NOMO-1 treated with DMSO at 0.1 percent for 48 hours (cell line): ENCODE measurements around the gene ACSL1.
"Not testable (repeated sequence)": the region's sequence is repeated elsewhere in the genome, so short reads cannot be mapped to it uniquely, and the experiment has no call there.

Experiments used
- DNase-seq: peaks from one replicate; lab custom pipeline; 2025; ENCODE audit not compliant: unreplicated experiment; lab: John Stamatoyannopoulos, UW

The ACSL1 gene

GRCh38 chr4:184792950-184793555 is 32.7 kb downstream of the ACSL1 start:
- peak; percentile 89 for DNase-seq

- DNase-seq: no peak
These were observed 33.4 kb downstream of the ACSL1 start for GRCh38 chr4:184792334-184792733.

- DNase-seq: no peak
These were observed 34.9 kb downstream of the ACSL1 start for GRCh38 chr4:184790826-184791225.

- no peak for DNase-seq
These were observed 37.8 kb downstream of the ACSL1 start for GRCh38 chr4:184787766-184788503.

DNA sequence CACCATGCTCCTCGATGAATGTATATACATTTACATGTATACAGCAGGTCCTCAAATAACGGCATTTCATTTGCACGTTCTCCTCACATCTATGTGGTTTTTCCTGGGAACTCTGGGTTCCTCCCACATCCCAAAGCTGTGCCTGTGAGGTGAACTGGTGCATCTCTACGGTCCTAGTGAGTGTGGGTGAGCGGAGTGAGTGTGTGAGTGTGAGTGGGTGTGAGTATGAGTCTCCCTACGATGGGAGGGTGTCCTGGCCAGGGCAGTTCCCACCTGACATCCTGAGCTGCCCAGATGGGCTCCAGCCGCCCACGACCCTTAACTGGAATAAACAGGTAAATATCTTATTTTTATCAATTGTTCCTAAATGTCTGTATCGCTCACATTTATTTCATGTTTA is 40.0 kb downstream of the ACSL1 start:
- no peak for DNase-seq

GRCh38 chr4:184784628-184785257 is 41.0 kb downstream of the ACSL1 start:
- DNase-seq: no peak

- peak; percentile 58 for DNase-seq
These were observed 42.9 kb downstream of the ACSL1 start for GRCh38 chr4:184782731-184783373.

- not testable (repeated sequence) for DNase-seq
These were observed 46.6 kb downstream of the ACSL1 start for GRCh38 chr4:184779160-184779559.

DNA sequence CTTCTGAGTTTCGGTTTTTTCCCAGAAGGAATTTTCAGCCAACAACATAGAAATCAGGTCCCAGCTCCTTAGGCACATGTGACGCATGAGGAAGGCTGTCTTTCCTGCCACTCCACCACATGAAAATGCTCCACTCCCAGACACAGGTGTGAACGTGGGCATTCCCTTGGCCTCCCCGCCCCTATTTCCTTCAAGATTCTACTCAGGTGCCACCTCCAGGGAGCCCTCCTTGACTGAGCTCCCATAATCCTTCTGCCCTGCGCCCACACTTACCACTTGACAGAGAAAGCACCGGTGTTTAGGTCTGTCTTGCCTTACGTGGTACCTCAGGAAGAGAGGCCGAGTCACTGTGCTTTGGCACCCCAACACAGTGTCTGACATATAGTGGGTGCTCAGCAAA is 47.4 kb downstream of the ACSL1 start:
- DNase-seq: no peak

DNA sequence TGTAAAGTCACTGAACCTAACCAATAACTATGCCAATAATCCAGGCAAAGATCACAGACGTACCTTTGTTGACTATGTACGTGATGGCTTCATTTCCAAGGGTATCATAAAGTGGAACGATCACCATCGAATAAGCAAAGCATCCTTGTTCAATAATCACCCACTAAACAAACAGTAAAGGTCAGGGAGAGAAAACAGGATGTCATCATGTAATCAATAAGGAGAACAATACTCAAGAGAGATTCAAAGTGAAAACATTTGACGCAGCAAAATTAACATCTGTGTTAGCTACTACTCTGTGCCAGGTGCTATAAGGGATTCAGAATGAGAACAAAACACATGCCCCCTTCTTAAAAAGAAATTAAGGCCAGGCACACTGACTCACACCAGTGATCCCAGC is 48.9 kb downstream of the ACSL1 start:
- DNase-seq: no peak

DNA sequence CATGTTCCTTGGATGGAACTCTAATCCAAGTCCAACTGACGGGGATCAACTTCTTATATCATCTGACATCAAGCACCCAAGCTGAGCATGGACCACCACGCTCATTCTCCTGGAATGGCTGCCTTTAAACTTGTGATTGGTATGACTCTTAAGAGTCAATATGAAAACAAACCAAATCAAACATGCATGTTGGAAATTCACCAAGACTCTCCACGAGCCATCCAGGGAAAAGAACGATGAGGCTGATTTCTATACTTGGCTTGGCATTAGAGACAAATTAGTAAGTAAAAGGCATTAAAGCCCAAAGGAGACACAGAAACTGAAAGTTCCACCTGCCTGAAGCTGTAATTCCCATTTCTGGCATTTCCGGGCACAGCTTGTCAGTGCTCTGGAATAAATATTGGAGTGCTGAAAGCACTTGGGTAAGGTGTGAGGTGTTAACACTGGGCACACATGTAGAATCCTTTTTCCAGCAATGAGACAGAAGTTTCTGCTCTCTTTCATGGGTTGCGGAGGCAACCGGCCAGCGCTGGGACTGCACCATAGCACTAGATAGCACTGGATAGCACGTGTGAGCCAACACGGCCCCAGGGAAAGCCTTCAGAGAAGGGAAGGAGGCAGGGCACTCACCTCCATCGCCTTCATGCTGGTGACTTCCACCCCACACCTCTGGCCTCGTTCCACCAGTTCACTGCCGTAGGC is 49.8 kb downstream of the ACSL1 start:
- DNase-seq: no peak

DNA sequence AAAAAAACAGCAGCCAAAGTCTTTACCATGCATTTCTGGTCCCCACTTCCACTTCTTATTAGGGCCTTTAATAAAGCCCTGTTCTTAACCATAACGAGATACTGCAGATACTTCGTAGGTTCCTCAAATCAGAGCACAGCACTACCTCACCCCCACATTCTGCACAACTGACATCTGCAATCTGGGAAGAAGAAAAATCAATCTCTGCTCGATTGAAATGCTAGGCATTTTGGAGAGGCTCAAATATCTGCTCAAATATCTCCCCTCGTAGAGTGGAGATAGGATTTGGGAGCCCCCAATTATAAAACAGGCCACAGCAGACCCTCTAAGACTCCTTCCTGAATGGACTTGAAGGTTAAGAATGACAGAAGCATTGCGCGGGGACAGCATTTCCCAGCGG is 51.6 kb downstream of the ACSL1 start:
- DNase-seq: no peak

DNA sequence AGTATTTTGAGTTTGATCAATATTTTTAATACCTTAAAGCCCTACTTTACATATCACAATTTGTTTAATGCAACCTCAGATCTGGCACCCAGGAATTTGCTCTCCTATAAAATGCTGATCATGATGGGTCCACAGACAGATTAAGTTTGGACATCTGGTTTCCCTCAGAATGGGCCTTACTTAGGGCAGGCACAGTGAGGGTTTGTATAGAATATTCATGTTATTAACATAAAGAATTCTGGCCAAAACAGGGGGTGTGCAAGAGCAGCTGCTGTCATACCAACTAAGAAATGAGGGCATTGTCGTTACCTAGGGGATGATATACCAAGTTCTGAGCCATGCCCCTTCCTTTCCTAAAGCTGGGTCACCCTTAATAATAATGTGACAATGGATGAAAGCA is 54.4 kb downstream of the ACSL1 start:
- DNase-seq: no peak

GRCh38 chr4:184769141-184769765 is 56.5 kb downstream of the ACSL1 start:
- no peak for DNase-seq

- DNase-seq: no peak
These were observed 57.5 kb downstream of the ACSL1 start for GRCh38 chr4:184768296-184768695.

DNA sequence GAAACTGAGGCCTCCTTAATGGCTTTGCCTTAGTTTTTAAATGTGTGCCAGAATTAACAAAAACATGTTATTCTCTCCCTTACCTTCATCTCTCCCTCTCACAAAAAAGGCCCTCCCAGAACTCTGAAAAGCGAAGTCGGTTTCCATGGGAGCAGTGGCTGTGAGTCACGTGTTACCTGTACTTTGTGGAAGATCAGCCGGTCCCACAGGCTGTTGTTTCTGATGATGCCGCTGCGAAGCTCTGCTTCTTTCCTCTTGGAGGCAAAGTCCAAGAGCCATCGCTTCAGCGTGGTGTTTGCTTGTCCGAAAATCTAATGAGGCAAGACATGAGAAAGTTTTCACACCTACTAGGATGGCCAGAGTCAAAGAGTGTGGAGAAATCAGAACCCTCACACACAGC is 59.3 kb downstream of the ACSL1 start:
- DNase-seq: no peak

- no peak for DNase-seq
These were observed 60.1 kb downstream of the ACSL1 start for GRCh38 chr4:184765473-184766340.

DNA sequence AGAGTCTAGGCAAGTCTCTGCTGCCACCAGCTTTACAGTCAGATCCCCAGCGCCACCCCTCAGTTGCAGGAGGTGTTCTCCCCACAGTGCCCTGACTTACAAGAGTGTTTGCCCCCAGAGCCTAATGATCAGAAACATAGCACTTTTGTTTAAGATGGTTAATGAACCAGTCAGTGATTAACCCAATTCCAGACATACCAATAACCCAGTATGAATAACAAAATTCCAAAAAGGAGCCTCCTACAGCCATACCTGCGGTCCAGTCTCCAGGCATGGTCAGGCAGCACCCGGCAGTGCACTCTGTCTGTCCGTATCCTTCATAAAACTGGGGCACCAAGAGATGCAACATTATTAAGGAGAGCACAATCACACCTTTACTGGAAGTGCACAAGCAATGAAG is 61.2 kb downstream of the ACSL1 start:
- DNase-seq: no peak

GRCh38 chr4:184763150-184763780 is 62.5 kb downstream of the ACSL1 start:
- DNase-seq: no peak
